Left cardiac atrium (tissue), 4 donors: ENCODE measurements around the gene C19orf25. TPM values are rescaled to one million over a fixed set of nuclear protein-coding genes. Genes with fewer than 3 reads are reported as not detected.
"Not testable (repeated sequence)": the region's sequence is repeated elsewhere in the genome, so short reads cannot be mapped to it uniquely, and the experiment has no call there.

Experiments used
- ATAC-seq, 2 donors: fragments of 200-7000 bp; cut with Tn5 transposase; one replicate each; pipeline ENCODE4 v1.9.1; 2020; ENCODE audit warnings: mild to moderate bottlenecking in 2 of 2, moderate library complexity in 2 of 2
- DNase-seq: peaks from one replicate; pipeline ENCODE4 v3.0.0-alpha.2; 2020
- intact Hi-C, 2 donors: fragments of 100-400 bp; cut with DNase I; formaldehyde crosslinking; loops; one replicate each; pipeline versions ENCODE4 v1.14.1 to v1.15.1; 2022 to 2023
- total RNA-seq, 2 donors: library from RNA; stranded (reverse); fragmentation: NEBNext Ultra II Directional; extraction: Animal tissue kit (Norgen Biotek cat#: 25700); gene quantifications; one replicate each; pipeline ENCODE4 v1.2.1, GENCODE V29; 2021
- donor health status: DM: no; HTN: yes; CAD: no.
- donor health status: DM: no; HTN: yes; CAD: no; lungs with severe emphysema.
- donor health status: DM: yes; HTN: yes; CAD: no.
- donor health status: Dilated cardiomyopathy.

The C19orf25 gene
- total RNA-seq, 2 donors from 2014 or later: 16.1 to 18.9 TPM

- DNase-seq (no peak), ATAC-seq (no peak)
- intact Hi-C loops: no loop called here
Observed at GRCh38 chr19:1501200-1501595, 22.2 kb upstream of the C19orf25 start.

GRCh38 chr19:1499231-1499630 lies 20.2 kb upstream of the C19orf25 start:
- DNase-seq, ATAC-seq, intact Hi-C loops: not testable (repeated sequence)

GRCh38 chr19:1497578-1498235 lies 18.7 kb upstream of the C19orf25 start:
- intact Hi-C loops: no loop called here
- DNase-seq (no peak), ATAC-seq (no peak)

- ATAC-seq (no peak), DNase-seq (no peak)
- intact Hi-C loops: no loop called here
Observed at GRCh38 chr19:1496714-1497577, 17.9 kb upstream of the C19orf25 start.

DNA sequence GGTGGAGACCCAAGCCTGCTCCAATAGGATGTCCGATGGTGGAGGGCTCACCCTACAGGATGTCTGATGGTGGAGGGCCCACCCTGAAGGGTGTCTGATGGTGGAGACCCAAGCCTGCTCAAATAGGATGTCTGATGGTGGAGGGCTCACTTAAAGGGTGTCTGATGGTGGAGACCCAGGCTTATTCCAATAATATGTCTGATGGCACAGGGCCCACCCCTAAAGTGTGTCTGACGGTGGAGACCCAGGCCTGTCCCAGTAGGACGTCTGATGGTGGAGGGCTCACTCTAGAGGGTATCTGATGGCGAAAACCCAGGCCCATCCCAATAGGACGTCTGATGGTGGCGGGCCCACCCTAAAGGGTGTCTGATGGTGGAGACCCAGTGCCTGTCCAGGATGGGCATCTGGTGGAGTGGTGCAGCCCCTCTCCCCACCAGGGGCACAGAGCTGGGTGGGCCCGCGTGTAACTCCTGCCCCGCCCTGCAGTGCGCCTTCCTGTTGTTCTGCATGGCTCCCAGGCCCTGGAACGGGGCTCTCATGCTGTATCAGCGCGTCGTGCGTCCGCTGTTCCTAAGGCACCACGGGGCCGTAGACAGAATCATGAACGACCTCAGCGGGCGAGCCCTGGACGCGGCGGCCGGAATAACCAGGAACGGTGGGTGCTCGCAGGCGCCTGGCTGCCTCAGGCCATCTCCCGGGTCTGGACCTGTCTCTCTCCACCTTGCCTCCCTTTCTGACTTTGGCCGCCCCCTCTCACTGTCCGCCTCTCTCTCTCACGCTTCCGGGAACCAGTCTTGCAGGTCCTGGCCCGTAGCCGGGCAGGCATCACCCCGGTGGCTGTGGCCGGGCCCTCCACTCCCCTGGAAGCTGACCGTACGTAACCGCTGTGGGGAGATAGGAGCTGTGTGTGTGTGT lies 17.0 kb upstream of the C19orf25 start:
- intact Hi-C loops: no loop called here
- DNase-seq (no peak), ATAC-seq (no peak)

- ATAC-seq: no peak
- intact Hi-C loops: no loop called here
Observed at GRCh38 chr19:1495051-1495798, 16.2 kb upstream of the C19orf25 start.

GRCh38 chr19:1494115-1494815 lies 15.2 kb upstream of the C19orf25 start:
- DNase-seq: no peak
- intact Hi-C loops: no loop called here
- ATAC-seq: no peak

More at GRCh38 chr19:1495051-1495798, 16.2 kb upstream of the C19orf25 start:
- DNase-seq: no peak

DNA sequence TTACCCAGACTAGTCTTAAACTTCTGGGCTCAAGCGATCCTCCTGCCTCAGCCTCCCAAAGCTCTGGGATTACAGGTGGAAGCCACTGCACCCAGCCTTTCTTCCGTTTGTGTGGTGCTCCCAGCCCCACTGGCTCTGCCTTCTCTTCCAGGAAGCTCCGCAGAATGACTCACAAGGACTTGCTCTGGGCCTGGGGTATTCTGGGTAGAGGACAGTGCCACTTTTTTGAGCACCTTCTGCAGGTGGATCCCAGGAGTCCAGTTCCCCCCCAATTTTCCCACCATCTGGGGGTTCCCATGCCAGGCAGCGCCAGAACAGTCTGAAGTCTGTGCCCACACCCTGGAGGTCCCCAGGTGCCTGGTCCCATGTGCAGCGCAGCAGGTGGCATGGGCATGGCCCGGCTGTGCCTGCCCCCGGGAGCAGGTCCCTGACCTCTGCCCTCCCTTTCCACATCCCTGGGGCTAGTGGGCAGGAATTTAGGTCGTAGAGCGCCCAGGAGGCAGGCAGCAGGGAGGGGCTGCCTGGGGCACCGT lies 13.5 kb upstream of the C19orf25 start:
- intact Hi-C loops: no loop called here
- DNase-seq (no peak), ATAC-seq (no peak)

DNA sequence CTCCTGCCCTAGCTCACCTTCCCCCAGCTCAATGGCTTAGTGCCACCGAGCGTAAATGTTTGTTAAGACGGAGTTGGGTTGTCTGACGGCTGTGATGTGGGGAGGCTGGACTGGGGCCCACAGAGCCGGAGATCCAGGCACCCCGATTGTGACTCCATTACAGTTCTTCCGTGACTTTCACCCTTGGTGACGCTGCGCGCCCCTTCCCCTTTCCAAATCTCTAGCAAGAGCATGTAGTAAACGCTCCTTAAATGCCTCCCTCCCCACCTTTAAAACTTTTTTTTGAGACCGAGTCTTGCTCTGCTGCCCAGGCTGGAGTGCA lies 12.8 kb upstream of the C19orf25 start:
- DNase-seq: no peak
- intact Hi-C loops: no loop called here
- ATAC-seq: no peak

DNA sequence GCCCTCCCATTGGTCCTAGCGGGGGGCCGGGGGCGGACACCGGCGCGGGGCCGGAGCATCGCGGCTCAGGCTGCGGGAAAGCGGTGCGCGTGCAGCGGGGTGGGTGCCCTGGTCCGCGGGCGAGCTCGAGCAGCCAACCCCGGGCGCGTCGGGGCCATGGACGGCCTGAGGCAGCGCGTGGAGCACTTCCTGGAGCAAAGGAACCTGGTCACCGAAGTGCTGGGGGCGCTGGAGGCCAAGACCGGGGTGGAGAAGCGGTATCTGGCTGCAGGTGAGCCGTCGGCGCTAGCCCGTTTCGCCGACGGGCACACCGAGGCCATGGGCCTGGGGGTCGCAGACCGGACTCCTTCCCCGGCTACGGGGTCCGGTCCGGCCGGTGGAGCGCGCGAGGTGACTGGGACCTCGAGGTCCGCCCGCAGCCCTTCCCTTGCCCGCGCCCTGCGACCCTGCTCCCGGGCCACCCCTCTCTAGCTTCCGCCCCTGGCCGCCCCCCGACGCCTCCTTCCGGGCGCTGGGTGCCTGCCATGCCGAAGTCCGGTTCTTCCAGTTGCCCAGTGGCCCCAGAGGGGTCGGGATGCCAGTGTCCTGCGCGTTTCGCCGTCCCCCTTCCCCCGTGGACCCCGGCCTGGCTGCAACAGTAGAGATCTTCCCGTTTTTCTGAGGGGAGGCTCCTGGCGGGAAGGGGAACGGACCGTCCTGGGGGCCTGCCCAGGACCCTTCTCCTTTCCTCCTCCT lies 12.3 kb upstream of the C19orf25 start, which contains the start of gene REEP6:
REEP6 (plus strand) TSS at position 68 of the 735 bp plus-strand sequence; CDS start at position 157, 89 bp downstream.
- intact Hi-C loops: no loop called here
- DNase-seq (no peak), ATAC-seq (no peak)

- peak; percentile 95 for ATAC-seq
- DNase-seq: peak; percentile 98
- intact Hi-C loops: no loop called here
Observed at GRCh38 chr19:1490311-1491113, 11.5 kb upstream of the C19orf25 start, which contains the start of gene PCSK4. PCSK4 (minus strand) TSS chr19:1490350; CDS start chr19:1490346, 4 bp downstream.

GRCh38 chr19:1489463-1490310 lies 10.7 kb upstream of the C19orf25 start:
- DNase-seq: no peak
- no peak for ATAC-seq
- intact Hi-C loops: no loop called here

- ATAC-seq (no peak), DNase-seq (no peak)
- intact Hi-C loops: no loop called here
Observed at GRCh38 chr19:1488282-1488601, 9.2 kb upstream of the C19orf25 start.

DNA sequence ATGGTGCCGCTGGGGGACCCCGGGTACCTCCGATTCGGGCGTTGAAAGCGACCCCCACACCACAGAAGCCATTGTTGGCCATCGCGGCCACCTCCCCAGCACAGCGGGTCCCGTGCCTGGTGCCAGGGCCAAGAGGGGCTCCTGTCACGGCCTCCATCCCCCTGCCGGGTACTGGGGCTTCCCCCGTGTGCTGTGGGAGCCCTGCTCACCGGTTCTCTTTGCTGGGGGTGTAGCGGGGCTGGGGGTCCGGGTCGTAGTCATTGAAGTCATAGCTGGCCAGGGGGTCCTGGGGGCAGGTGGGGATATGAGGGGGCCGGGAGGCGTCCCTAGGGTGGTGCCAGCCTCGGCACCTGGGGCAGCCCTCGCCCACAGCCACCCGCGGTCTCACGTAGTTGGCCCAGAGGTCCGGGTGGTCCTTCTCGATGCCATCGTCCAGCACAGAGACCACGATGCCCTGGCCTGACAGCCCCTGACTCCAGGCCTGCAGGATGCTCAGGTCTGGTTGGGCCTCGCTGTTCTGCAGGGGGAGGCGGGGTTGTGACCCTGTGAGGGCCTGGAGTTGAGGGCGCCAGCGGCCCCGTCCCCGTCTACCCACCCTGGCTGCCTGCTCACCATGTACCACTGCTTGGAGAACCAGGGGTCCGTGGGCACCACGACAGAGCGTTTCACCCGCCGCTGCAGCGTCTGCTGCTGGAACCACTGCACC lies 8.7 kb upstream of the C19orf25 start:
- DNase-seq (no peak), ATAC-seq (no peak)
- intact Hi-C loops: no loop called here
